GM23248 (cell line): ENCODE measurements around the gene C14orf93. TPM values are rescaled to one million over a fixed set of nuclear protein-coding genes. Genes with fewer than 3 reads are reported as not detected.

Experiments used
- DNase-seq: peaks from one replicate; pipeline ENCODE4 v3.0.0-alpha.2; 2015
- H2AFZ ChIP-seq: fragments of 200-600 bp; sonication (generic); 2 replicates; pipeline ENCODE4 v1.6.1; 2016; ENCODE audit warnings: antibody characterized with exemption
- H3F3A ChIP-seq: fragments of 200-600 bp; sonication (generic); 2 replicates; pipeline ENCODE4 v1.6.1; 2016; ENCODE audit warnings: mild to moderate bottlenecking, antibody characterized with exemption, mixed run types; ENCODE audit not compliant: insufficient read depth
- H3K27ac ChIP-seq: fragments of 200-600 bp; sonication (generic); 2 replicates; pipeline ENCODE4 v1.5.1; 2016; ENCODE audit warnings: mild to moderate bottlenecking
- H3K27me3 ChIP-seq: fragments of 200-600 bp; sonication (generic); replicated peaks from 2 replicates; pipeline ENCODE4 v1.6.1; 2016; ENCODE audit warnings: mild to moderate bottlenecking; ENCODE audit not compliant: insufficient read depth
- H3K36me3 ChIP-seq: fragments of 200-600 bp; sonication (generic); 2 replicates; pipeline ENCODE4 v1.6.1; 2016; ENCODE audit warnings: low read depth, mild to moderate bottlenecking
- H3K4me1 ChIP-seq: fragments of 200-600 bp; sonication (generic); 2 replicates; pipeline ENCODE4 v1.6.1; 2016; ENCODE audit warnings: mild to moderate bottlenecking; ENCODE audit not compliant: insufficient read depth
- H3K4me2 ChIP-seq: fragments of 200-600 bp; sonication (generic); one replicate; pipeline ENCODE4 v1.6.1; 2016; ENCODE audit warnings: mild to moderate bottlenecking; ENCODE audit not compliant: unreplicated experiment
- H3K4me3 ChIP-seq: fragments of 200-600 bp; sonication (generic); 2 replicates; pipeline ENCODE4 v1.5.1; 2016; ENCODE audit warnings: mild to moderate bottlenecking
- H3K79me2 ChIP-seq: fragments of 200-600 bp; sonication (generic); 2 replicates; pipeline ENCODE4 v1.6.1; 2016; ENCODE audit warnings: mild to moderate bottlenecking; ENCODE audit not compliant: insufficient read depth
- H3K9ac ChIP-seq: fragments of 200-600 bp; sonication (generic); 2 replicates; pipeline ENCODE4 v1.6.1; 2016; ENCODE audit warnings: mild to moderate bottlenecking
- H3K9me2 ChIP-seq: fragments of 200-600 bp; sonication (generic); 2 replicates; pipeline ENCODE4 v1.6.1; 2016; ENCODE audit warnings: mixed run types, mild to moderate bottlenecking, moderate library complexity; ENCODE audit not compliant: insufficient read depth
- H3K9me3 ChIP-seq: fragments of 200-600 bp; sonication (generic); one replicate; pipeline ENCODE4 v1.6.1; 2017; ENCODE audit warnings: low read depth
- H4K20me1 ChIP-seq: fragments of 200-600 bp; sonication (generic); 2 replicates; pipeline ENCODE4 v1.6.0; 2016; ENCODE audit not compliant: insufficient read depth
- EZH2 ChIP-seq: fragments of 200-600 bp; sonication (generic); IDR thresholded peaks from 2 replicates; pipeline ENCODE4 v1.6.1; 2018; ENCODE audit warnings: antibody characterized with exemption, mild to moderate bottlenecking; ENCODE audit not compliant: insufficient read depth, poor library complexity, severe bottlenecking
- EZH2phosphoT487 ChIP-seq: fragments of 200-600 bp; sonication (generic); IDR thresholded peaks from 2 replicates; pipeline ENCODE4 v1.6.1; 2018; ENCODE audit warnings: antibody characterized with exemption, moderate library complexity, mild to moderate bottlenecking, low read depth; ENCODE audit not compliant: insufficient read depth
- WGBS, 2 experiments: methylation state at CpG; one replicate each; pipeline ENCODE4 v1.1.6; 2015 to 2017; ENCODE audit warnings: low lambda C conversion rate in 2 of 2, low coverage in 1 of 2; ENCODE audit errors: missing lambda C conversion rate in 2 of 2; 5-methylcytosine and 5-hydroxymethylcytosine counted together
- in situ Hi-C: fragments of 300-500 bp; cut with MboI; formaldehyde crosslinking; loops from 2 replicates; pipeline ENCODE4 v1.15.0; 2020
- polyA plus RNA-seq: library from polyadenylated mRNA; unstranded; fragments of >200 nt; fragmentation: Nextera tagmentation; extraction: Ambion mirVana; gene quantifications from 2 replicates; pipeline ENCODE4 v1.2.1, GENCODE V29; 2016
- total RNA-seq: library from RNA; depleted of rRNA; stranded (reverse); fragments of >200 nt; shearing (Covaris generic); gene quantifications from 2 replicates; pipeline ENCODE4 v1.2.3, GENCODE V29; 2014

Gene C14orf93
- total and polyA plus RNA-seq, 2 experiments from 2014 or later: 3.4 to 7.1 TPM

DNA sequence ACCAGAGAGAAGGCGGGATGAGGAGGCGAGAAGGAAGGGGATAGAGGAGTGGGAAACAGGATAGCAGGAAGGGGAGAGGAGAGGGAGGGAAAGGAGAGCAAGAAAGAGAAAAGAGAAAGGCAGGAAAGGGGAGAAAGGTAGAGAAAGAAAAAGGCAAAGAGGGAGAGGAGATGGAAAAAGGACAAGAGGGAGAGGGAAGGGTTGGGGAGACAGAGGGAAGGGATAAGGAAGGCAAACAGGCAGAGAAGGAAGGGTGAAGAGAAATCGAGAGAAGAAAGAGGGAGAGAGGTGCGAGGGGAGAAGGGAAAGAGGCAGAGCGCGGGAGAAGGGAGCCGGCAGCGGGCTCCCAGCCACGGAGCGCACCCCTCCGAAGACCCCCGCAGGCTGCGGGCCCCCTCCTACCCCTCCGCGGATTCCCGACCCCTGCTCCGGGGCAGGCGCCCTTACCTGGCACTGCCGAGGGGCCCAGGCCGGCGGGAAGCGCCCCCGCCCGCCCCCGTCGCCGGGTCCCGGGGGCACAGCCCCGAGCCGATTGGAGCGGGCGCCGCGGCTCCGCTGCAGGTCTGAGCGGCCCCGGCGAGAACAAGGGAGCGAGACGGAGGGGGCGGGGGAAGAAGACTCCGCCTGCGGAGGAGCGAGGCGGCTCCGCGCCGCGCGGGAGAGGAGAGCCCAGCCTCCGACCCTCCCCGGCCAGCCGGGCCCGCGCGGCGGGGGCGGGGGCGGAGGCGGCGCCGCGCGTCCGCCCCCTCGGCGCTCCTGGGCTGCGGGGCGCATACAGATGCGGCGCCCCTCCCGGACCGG is 47.2 kb upstream of the C14orf93 start, which contains the start of gene CDH24:
CDH24 (minus strand) TSS at position 565 of the 801 bp plus-strand sequence. CDS start 1,787 bp downstream, outside the sequence.
- peak; percentile 88 for DNase-seq
- Histone ChIP-seq H3K9me2 (no peaks in the 10 kb centered on the region), H2AFZ (peak within 1 kb of the TSS; percentile 63), H3K9me3 (no peaks in the 10 kb centered on the region), H4K20me1 (no peaks in the 10 kb centered on the region), H3K27ac (peak within 1 kb of the TSS; percentile 39; the same call in 1 of the 2 replicates), H3F3A (peaks cover 22% of the 10 kb centered on the region), H3K4me1 (peaks cover 17% of the 10 kb centered on the region), H3K9ac (peak within 1 kb of the TSS; percentile 68), H3K27me3 (no peaks in the 10 kb centered on the region), H3K4me3 (peak within 1 kb of the TSS; percentile 72), H3K79me2 (peaks cover 17% of the 10 kb centered on the region; the same call in 1 of the 2 replicates), H3K36me3 (peaks cover 15% of the 10 kb centered on the region; the same call in 1 of the 2 replicates), H3K4me2 (peak within 1 kb of the TSS; percentile 84)
- 4 to 8% methylated on average over 15 to 53 of the region's 73 CpGs for WGBS, 2 experiments
- in situ Hi-C loops: no loop called here
- no peak for TF ChIP-seq EZH2
- no peak for TF ChIP-seq EZH2phosphoT487

DNA sequence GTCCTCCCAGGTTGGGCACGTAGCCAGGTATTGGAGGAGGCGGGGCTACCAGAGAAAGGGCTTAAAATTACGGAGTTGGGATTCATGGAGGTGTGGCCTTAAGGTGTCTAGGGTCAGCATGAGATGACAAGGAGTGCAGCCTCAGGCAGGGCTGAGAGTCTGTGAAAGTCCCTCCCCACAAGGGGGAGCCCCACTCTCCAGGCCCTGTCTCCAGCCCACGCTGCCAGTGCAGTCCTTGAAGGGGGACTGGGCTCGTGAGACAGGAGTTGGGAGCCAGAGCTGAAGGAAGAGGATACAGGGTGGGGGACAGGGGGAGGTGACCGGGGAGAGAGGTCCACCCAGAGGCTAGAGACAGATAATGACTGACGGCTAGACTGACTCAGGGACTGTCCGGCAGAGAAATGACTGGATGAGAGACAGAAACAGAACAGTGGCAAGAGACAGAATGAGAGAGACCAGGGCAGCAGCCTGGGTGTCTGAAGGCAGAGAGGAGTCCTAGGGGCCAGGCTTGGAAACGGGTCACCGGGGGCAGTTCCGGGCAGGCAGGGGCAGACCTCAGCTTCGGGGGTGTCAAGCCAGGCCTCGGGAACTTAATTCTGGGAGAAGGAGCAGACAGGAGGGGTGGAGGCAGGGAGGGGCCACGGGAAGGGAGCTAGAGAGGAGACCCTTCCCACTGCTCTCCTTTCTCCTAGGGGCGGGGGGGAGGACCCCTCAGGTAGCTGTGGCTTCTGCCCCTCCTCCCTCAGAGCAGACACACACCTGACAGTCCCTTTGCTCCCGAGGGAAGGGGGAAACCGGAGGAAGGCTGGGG is 46.4 kb upstream of the C14orf93 start:
- Histone ChIP-seq H4K20me1 (no peaks in the 10 kb centered on the region), H3K4me2 (peak overlapping the region; percentile 76), H2AFZ (peak overlapping the region; percentile 63), H3K9me2 (no peaks in the 10 kb centered on the region), H3K9ac (peak overlapping the region; percentile 62; the same call in 1 of the 2 replicates), H3F3A (peaks cover 22% of the 10 kb centered on the region), H3K27ac (no peak overlapping the region), H3K79me2 (peaks cover 14% of the 10 kb centered on the region; the same call in 1 of the 2 replicates), H3K4me1 (peaks cover 10% of the 10 kb centered on the region), H3K36me3 (peaks cover 15% of the 10 kb centered on the region; the same call in 1 of the 2 replicates), H3K27me3 (no peaks in the 10 kb centered on the region), H3K9me3 (no peaks in the 10 kb centered on the region), H3K4me3 (peak overlapping the region; percentile 72)
- in situ Hi-C loops: no loop called here
- WGBS, 2 experiments: 15 to 17% methylated on average over 15 to 17 of the region's 17 CpGs
- TF ChIP-seq EZH2: no peak
- no peak for TF ChIP-seq EZH2phosphoT487
- DNase-seq: peak; percentile 81

DNA sequence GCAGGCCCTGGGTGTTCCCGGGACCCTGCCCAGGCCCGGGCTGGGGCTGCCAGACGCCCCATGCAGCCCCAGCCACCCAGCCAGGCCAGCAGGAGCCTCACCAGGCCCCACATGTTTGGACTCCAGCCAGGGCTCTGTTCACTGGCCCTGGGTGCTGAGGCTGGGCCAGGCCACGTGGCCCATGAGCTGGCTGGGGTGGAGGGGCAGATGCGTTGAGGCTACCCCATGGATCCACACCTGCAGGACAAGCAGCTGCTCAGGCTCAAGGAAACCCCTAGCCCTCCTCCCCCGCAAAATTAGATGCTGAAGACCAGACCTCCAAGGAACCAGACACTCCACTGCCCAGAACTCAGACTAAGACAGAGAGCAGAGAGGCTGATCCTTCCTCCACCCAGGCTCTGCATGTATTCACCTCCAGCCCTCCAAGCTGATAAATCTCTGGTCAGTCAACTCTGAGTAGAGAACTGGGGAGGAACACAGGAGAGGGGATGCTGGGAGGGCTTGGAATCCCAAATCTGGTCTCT is 45.7 kb upstream of the C14orf93 start:
- DNase-seq: peak; percentile 53
- 58 to 64% methylated on average over 6 of the region's 6 CpGs for WGBS, 2 experiments
- H3K4me2 ChIP-seq: no peak overlapping the region

DNA sequence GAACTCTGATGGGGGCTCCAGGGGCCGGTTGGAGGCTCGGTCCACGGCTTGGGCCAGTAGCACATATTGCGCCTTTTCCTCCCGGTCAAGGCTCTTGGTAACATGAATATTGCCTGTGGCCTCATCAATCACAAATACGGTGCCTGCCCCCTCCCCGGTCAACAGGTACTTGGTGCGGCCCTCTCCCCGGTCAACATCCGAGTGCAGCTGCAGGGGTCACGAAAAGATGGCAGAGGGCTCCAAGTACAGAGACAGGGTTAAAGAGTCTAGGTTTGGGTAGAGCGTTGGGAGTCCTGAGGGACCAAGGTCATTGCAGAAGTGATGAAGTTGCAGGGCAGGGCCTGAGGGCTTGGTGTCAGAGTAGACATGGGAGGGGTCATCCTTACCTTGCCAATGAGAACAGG is 45.2 kb upstream of the C14orf93 start:
- WGBS, 2 experiments: 93% methylated on average over 12 of the region's 12 CpGs

More for the DNA sequence above, 45.7 kb upstream of the C14orf93 start:
- H3K36me3 ChIP-seq: peaks cover 10% of the 10 kb centered on the region; the same call in 1 of the 2 replicates
- H2AFZ ChIP-seq: no peak overlapping the region
- H3K4me1 ChIP-seq: peaks cover 10% of the 10 kb centered on the region
- H3K27me3 ChIP-seq: no peaks in the 10 kb centered on the region
- no peaks in the 10 kb centered on the region for H3K9me3 ChIP-seq
- H3K79me2 ChIP-seq: peaks cover 8% of the 10 kb centered on the region; the same call in 1 of the 2 replicates
- no peak overlapping the region for H3K9ac ChIP-seq
- no peak overlapping the region for H3K27ac ChIP-seq
- in situ Hi-C loops: no loop called here
- no peak overlapping the region for H3K4me3 ChIP-seq
- TF ChIP-seq EZH2: no peak
- TF ChIP-seq EZH2phosphoT487: no peak
- H4K20me1 ChIP-seq: no peaks in the 10 kb centered on the region
- H3F3A ChIP-seq: peaks cover 17% of the 10 kb centered on the region
- no peaks in the 10 kb centered on the region for H3K9me2 ChIP-seq

More for the DNA sequence above, 45.2 kb upstream of the C14orf93 start:
- Histone ChIP-seq H3K4me1 (peaks cover 10% of the 10 kb centered on the region), H3K4me2 (no peak overlapping the region), H3K27me3 (no peaks in the 10 kb centered on the region), H3K9me2 (no peaks in the 10 kb centered on the region), H3K79me2 (0 out of 2 replicates have a peak, but pooled peaks cover 2% of the 10 kb centered on the region), H3K27ac (no peak overlapping the region), H2AFZ (no peak overlapping the region), H4K20me1 (no peaks in the 10 kb centered on the region), H3K4me3 (no peak overlapping the region), H3K9me3 (no peaks in the 10 kb centered on the region), H3K36me3 (peaks cover 4% of the 10 kb centered on the region; the same call in 1 of the 2 replicates), H3K9ac (no peak overlapping the region), H3F3A (peaks cover 12% of the 10 kb centered on the region)
- no peak for DNase-seq
- no peak for TF ChIP-seq EZH2phosphoT487
- TF ChIP-seq EZH2: no peak
- in situ Hi-C loops: no loop called here
